ENCODE measurements around the gene ST7L.

Gene ST7L

GRCh38 chr1:112516141-112516540 lies 102.8 kb downstream of the ST7L start:
- no peak for DNase-seq (ENCODE audit: low read depth, low spot score)

DNA sequence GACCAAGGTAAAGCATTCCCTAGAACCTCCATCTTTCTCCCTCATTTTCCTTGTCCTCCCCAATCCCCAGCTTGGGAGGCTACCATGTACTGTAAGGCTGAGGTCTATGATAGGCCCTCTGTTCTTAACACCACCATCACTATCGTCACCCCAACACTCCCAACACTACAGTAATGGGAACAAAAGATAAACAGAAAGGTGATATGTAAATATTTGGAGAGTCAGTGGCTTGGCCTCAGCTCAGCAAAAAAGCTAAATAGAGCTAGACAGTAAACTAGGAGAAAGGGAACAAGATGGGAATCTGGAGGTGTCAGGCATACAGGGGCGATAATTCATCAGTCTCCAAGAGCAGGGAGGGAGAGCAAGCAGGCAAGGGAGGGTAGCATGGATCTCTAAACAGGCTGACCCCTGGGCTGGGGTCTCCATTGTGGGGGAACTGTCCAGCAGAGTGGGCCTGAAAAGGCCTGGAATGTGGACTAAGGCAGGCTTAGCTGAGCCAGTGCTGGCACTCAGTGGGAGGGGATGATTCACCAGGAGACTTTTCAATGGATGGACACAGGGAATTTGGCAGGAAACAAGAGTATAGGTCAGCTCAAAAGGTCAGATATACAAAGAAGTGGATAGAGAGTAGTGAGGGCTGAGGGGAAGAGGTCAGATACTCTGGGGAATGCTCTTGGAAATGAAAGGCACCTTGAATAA lies 103.5 kb downstream of the ST7L start:
- DNase-seq (ENCODE audit: low read depth, low spot score) = no peak

GRCh38 chr1:112514901-112515300 lies 104.0 kb downstream of the ST7L start:
- no peak for DNase-seq (ENCODE audit: low read depth, low spot score)

- no peak for DNase-seq (ENCODE audit: low read depth, low spot score)
Observed at GRCh38 chr1:112513112-112513870, 105.7 kb downstream of the ST7L start.

DNA sequence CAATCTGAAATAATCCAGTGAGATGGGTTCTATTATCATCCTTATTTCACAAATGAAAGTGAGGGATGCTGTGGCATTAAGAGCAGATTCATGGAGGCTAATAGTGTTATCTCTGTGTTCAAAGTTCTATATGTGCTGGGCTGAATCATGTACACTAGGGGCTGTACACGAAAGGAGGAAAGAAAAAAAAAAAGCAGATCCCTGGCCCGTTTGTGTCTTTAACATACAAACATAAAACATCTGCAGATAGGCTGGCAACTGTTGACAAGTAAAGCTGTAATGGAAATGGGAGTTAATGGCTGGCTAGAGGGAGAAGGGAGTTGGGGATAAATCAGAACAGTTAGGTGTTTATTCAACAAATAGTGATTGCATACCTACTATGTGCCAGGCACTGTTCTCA lies 107.0 kb downstream of the ST7L start:
- no peak for DNase-seq (ENCODE audit: low read depth, low spot score)

DNA sequence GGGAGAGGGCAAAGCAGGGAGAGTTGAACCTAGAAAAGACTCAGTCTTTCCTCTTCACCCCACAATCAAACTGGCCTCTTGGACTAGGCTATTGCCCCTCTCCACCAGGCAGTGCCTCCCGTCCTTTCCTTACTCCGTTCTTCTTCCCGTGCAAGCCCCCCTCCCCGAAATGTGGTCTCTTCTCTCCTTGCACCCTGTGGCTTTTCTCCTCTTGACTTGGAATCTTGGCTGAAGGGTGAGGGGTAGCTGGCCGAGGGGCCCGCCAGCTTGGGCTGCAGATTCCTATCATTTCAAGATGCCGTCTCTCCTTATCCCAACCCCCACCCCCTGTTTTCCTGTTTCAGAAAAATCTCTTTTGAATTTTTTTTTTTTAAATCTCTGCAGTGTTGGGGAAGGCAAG lies 108.6 kb downstream of the ST7L start:
- no peak for DNase-seq (ENCODE audit: low read depth, low spot score)

GRCh38 chr1:112509660-112510178 lies 109.2 kb downstream of the ST7L start:
- no peak for DNase-seq (ENCODE audit: low read depth, low spot score)

DNA sequence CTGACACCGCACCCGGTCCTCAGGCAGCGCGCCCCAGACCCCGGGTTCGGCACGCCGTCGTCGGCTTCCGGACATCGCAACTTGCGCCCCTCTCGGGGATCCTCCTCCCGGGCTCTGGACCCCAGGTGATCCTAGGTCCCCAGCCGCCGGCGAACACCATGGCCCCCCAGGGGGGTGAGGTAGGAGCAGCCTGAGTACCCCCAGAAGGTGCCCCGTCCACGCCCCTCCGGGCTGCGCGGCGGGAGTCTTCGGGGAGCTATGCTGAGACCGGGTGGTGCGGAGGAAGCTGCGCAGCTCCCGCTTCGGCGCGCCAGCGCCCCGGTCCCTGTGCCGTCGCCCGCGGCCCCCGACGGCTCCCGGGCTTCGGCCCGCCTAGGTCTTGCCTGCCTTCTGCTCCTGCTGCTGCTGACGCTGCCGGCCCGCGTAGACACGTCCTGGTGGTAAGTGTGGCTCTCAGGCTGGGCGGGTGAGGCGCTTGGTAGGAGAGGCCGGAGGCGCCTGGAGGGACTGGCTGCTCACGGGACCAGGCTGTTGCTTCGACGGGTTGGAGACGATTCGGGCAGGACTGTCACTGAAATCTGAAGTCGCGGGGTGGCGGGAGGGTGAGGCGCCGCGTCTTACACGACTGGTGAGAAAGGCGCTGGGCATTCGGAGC lies 109.8 kb downstream of the ST7L start:
- DNase-seq (ENCODE audit: low read depth, low spot score) = no peak

DNA sequence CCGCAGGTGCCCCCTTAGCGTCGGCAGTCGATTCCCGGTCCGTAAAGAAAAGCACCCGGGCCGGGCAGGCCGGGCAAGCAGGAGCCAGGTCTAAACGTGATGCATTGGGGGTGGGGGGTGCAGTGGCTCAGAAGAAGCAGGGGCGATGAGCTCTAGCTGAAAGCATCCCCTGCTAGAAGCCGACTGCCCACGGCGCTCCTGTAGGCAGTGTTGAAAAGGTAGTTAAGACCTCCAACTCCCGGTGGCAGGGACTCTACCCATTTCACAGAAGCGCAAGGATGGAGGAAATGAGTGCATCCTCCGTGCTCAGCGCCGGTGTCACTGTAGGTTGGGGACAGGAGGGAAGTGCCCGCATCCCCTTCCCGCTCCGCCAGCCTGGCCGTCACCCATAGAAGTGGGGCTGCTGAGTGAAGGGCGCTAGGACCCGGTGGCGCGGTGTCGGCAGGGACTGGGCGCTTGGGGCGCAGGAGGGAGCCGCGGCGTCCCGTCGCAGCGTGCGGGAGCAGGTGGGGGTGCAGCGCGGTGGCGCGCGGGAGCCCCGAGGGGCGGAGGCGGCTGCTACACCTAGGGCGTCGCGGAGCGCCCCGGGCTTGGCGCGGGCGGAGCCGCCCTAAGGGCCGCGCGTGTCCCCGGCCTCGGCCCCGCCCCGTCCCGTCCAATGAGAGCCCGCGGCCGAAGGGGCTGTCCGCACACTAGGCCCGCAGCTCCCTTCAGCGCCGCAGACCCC lies 110.5 kb downstream of the ST7L start, which contains the start of gene WNT2B:
Gene WNT2B, plus strand, starts transcription at position 688 of the 727 bp plus-strand sequence. CDS start 298 bp downstream, outside the sequence.
- no peak for DNase-seq (ENCODE audit: low read depth, low spot score)

DNA sequence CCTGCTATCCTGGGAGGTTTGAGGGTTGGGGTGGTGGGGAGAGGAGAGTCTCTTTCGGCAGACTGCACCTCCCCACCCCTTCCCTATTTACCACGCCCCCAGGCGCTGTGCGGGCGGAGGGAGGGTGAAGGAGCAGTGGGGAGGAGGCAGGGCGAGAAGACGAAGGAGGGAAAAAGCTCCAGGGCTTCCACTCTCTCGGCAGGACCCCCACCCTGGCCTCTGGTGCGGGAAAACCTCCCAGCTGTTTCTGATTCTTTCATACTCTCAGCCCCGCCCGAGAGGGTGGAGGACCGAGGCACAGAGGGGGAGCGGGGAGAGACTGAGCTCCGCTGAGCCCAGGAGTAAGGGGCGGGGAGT lies 111.0 kb downstream of the ST7L start:
- DNase-seq (ENCODE audit: low read depth, low spot score) = no peak

DNA sequence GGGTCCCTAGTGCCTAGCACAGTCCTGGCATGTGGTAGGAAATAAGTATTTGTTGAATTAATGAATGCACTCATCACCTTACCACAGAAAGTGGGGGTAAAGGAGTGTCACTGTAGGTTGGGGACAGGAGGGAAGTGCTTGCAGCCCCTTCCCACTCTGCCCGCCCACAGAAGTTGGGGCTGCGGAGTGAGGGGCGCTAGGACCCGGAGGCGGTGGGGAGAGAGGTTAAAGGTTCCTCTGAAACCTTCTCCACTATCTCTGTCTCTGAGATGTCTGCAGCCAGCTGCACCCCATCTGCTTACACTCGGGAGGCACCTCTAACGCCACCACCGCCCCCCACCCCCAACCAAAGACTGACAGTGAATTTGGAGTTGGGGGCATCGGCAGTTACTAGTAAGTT lies 111.6 kb downstream of the ST7L start:
- no peak for DNase-seq (ENCODE audit: low read depth, low spot score)

GRCh38 chr1:112506731-112507130 lies 112.2 kb downstream of the ST7L start:
- no peak for DNase-seq (ENCODE audit: low read depth, low spot score)

- no peak for DNase-seq (ENCODE audit: low read depth, low spot score)
Observed at GRCh38 chr1:112506306-112506705, 112.6 kb downstream of the ST7L start.

- DNase-seq (ENCODE audit: low read depth, low spot score) = no peak
Observed at GRCh38 chr1:112505878-112506277, 113.1 kb downstream of the ST7L start.

GRCh38 chr1:112505400-112505785 lies 113.5 kb downstream of the ST7L start:
- no peak for DNase-seq (ENCODE audit: low read depth, low spot score)

DNA sequence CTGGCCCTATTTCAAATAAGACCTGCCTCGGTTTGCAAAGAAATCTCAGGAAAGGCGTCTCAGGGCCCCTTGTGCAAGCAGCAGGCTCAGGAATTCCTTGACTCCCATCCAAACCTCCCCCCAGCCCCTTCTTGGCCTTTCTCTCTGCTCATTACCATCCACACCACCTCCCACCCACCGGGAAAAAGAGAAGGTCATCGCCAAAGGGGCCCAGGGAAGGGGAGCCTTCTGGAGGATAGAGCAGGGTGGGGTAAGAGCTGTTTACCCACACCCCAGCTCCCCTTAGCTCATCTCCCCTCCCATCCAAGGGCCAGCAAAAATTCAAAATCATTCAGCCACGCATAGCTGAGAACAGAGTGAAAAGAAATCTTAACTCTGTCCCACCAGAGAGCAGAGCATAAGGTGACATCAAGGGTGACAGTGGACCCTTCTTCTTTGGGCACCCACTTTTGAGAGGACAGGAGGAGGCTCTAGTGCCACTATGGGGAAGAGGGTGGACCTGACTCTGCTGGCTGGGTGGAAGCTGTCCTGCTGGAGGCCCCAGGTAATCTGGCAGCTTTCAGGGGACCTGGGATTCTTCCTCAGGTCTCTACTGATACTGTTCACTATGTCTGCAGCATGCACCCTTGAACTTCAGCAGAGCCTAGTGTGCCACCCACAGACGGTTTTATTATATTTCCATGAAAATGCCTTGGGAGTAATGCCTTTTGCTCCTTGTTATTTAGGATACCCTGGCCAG lies 114.1 kb downstream of the ST7L start:
- no peak for DNase-seq (ENCODE audit: low read depth, low spot score)

DNA sequence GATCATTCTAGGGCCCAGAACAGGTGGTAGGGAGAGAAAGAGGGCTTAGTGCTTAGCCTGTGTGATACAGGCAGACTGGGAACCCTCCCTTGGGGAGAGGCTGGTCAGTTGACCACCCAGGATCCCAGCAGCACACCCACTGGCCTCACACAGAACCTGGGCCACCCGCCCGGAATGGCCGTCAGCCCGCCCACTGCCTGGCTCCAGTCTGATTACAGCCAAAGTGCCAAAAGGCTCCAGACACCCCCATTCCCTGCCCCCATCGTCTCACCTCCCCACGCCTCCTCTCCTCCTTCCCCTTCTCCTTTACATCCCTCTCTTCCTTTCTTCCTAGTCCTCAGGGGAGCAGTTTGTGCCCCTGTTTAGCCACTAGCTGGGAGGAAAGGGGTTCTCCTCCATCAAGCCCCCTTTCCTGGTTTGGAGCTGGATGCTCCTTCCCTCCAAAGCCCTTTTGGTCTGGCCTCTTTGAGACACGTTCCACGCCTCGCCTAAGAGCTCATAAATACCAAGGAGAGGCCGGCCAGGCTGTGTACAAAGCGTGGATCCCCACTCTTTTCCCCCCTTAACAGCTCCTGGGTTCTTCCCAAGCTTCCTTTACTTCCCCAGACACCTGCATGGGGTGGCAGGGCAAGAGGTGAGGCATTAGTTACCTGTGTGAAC lies 114.8 kb downstream of the ST7L start:
- DNase-seq (ENCODE audit: low read depth, low spot score) = no peak

- no peak for DNase-seq (ENCODE audit: low read depth, low spot score)
Observed at GRCh38 chr1:112502826-112503225, 116.1 kb downstream of the ST7L start.

- DNase-seq (ENCODE audit: low read depth, low spot score) = peak; percentile 14
Observed at GRCh38 chr1:112501810-112502641, 116.9 kb downstream of the ST7L start.

DNA sequence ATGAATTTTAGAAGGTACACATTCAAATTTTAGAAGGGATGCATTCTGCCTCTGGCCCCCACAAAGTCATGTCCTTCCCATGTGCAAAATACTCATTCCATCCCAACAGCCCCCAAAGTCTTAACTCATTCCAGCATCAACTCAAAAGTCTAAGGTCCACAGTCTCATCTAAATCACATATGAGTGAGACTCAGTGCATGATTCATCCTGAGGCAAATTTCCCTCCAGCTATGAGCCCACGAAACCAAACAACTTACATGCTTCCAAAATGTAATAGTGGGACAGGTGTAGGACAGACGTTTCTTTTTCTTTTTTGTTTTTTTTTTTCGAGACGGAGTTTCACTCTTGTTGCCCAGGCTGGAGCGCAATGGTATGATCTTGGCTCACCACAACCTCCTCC lies 122.7 kb downstream of the ST7L start:
- no peak for DNase-seq (ENCODE audit: low read depth, low spot score)

Measured in activated CD4-positive, CD25-positive, alpha-beta regulatory T cell treated with anti-CD3 and anti-CD28 coated beads, Interleukin-2, amount 50 U/mL, for 16 hours (primary cell).